HepG2 (cell line): ENCODE data around the gene PEF1.

ENCODE experiments used
- BRCA1 ChIP-seq: sonication (generic); formaldehyde crosslinking; IDR thresholded peaks from 2 replicates; pipeline ENCODE4 v1.4.0; 2020; ENCODE audit warnings: missing genetic modification reagents
- MTA3 ChIP-seq: sonication (generic); formaldehyde crosslinking; IDR thresholded peaks from 2 replicates; pipeline ENCODE4 v1.4.0; 2020; ENCODE audit warnings: missing genetic modification reagents
- SIX4 ChIP-seq: sonication (generic); formaldehyde crosslinking; IDR thresholded peaks from 2 replicates; pipeline ENCODE4 v1.4.0; 2020; ENCODE audit warnings: missing genetic modification reagents
- TAF1 ChIP-seq: sonication (generic); formaldehyde crosslinking; IDR thresholded peaks from 2 replicates; pipeline ENCODE4 v1.4.0; 2020; ENCODE audit warnings: missing genetic modification reagents
- ZNF121 ChIP-seq: sonication (generic); formaldehyde crosslinking; IDR thresholded peaks from 2 replicates; pipeline ENCODE4 v1.5.0; 2020; ENCODE audit warnings: mild to moderate bottlenecking, missing genetic modification reagents
- ZNF17 ChIP-seq: sonication (generic); formaldehyde crosslinking; IDR thresholded peaks from 2 replicates; pipeline ENCODE4 v1.5.0; 2020; ENCODE audit warnings: mild to moderate bottlenecking, missing genetic modification reagents
- TF ChIP-seq, protein P1 (sequence below): sonication (generic); formaldehyde crosslinking; conservative IDR thresholded peaks from 2 replicates; pipeline ENCODE4 v1.4.0; 2020; ENCODE audit warnings: missing genetic modification reagents
- TF ChIP-seq, protein P2 (sequence below): sonication (generic); formaldehyde crosslinking; IDR thresholded peaks from 2 replicates; pipeline ENCODE4 v1.5.0; 2020; ENCODE audit warnings: mild to moderate bottlenecking, missing genetic modification reagents, moderate library complexity

DNA sequence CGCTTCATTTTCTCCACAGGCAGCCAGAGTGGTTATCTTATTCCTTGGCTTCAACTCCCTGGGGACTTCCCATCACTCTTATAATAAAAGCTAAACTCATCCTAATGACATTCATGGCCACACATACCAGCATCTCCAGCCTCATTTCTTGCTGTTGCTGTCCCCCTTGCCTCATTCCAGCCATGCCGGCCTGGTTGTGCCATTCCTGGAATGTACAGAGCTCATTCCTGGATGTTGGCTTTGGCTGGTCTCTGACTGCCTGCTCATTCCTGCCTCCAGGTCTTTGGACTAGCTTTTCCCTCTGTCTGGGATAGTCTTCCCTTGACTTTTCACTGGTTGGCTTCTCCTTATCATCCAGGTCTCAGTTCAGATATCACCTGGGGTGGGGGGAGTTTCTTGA lies 2.4 kb upstream of the PEF1 start:
- TF ChIP-seq, protein P1, sequence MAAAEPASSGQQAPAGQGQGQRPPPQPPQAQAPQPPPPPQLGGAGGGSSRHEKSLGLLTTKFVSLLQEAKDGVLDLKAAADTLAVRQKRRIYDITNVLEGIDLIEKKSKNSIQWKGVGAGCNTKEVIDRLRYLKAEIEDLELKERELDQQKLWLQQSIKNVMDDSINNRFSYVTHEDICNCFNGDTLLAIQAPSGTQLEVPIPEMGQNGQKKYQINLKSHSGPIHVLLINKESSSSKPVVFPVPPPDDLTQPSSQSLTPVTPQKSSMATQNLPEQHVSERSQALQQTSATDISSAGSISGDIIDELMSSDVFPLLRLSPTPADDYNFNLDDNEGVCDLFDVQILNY, result no peak
- TF ChIP-seq SIX4 (CRISPR knock-in tag) (no peak), ZNF121 (no peak), BRCA1 (CRISPR knock-in tag) (no peak), MTA3 (CRISPR knock-in tag) (no peak), TAF1 (no peak), ZNF17 (CRISPR knock-in tag) (no peak)
- TF ChIP-seq, protein P2, sequence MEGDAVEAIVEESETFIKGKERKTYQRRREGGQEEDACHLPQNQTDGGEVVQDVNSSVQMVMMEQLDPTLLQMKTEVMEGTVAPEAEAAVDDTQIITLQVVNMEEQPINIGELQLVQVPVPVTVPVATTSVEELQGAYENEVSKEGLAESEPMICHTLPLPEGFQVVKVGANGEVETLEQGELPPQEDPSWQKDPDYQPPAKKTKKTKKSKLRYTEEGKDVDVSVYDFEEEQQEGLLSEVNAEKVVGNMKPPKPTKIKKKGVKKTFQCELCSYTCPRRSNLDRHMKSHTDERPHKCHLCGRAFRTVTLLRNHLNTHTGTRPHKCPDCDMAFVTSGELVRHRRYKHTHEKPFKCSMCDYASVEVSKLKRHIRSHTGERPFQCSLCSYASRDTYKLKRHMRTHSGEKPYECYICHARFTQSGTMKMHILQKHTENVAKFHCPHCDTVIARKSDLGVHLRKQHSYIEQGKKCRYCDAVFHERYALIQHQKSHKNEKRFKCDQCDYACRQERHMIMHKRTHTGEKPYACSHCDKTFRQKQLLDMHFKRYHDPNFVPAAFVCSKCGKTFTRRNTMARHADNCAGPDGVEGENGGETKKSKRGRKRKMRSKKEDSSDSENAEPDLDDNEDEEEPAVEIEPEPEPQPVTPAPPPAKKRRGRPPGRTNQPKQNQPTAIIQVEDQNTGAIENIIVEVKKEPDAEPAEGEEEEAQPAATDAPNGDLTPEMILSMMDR (CRISPR knock-in tag), result no peak
